Measurements from ENCODE around the gene ANKRD37. TPM values are rescaled to one million over a fixed set of nuclear protein-coding genes. Genes with fewer than 3 reads are reported as not detected.

The ANKRD37 gene
- total and polyA plus RNA-seq, 9 donors, result 6.3 to 72.8 (median 16.2) TPM

GRCh38 chr4:185435466-185435865 lies 38.8 kb downstream of the ANKRD37 start:
- no peaks in the 10 kb centered on the region for H3K36me3 ChIP-seq
- no peak for DNase-seq
- no peak overlapping the region for H3K27ac ChIP-seq
- no peaks in the 10 kb centered on the region for H3K4me1 ChIP-seq (ENCODE audit: insufficient read depth)
- H3K4me3 ChIP-seq, result no peak overlapping the region
- no peaks in the 10 kb centered on the region for H3K27me3 ChIP-seq
- TF ChIP-seq EP300 (IDR thresholded peaks at IDR 0.05) (no peak), CTCF (IDR thresholded peaks at IDR 0.05) (no peak), POLR2A (IDR thresholded peaks at IDR 0.05) (no peak)
- intact Hi-C loops (cut with DNase I), result no loop called here
- no peaks in the 10 kb centered on the region for H3K9me3 ChIP-seq

- Histone ChIP-seq H3K27ac (no peak overlapping the region), H3K9me3 (no peaks in the 10 kb centered on the region), H3K27me3 (no peaks in the 10 kb centered on the region), H3K4me1 (ENCODE audit: insufficient read depth) (no peaks in the 10 kb centered on the region), H3K36me3 (no peaks in the 10 kb centered on the region), H3K4me3 (no peak overlapping the region)
- intact Hi-C loops (cut with DNase I), result no loop called here
- no peak for DNase-seq
- TF ChIP-seq POLR2A (IDR thresholded peaks at IDR 0.05) (no peak), CTCF (IDR thresholded peaks at IDR 0.05) (no peak), EP300 (IDR thresholded peaks at IDR 0.05) (no peak)
Observed at GRCh38 chr4:185437809-185438208, 41.2 kb downstream of the ANKRD37 start.

- Histone ChIP-seq H3K27me3 (no peaks in the 10 kb centered on the region), H3K27ac (no peak overlapping the region), H3K9me3 (no peaks in the 10 kb centered on the region), H3K36me3 (no peaks in the 10 kb centered on the region), H3K4me3 (no peak overlapping the region), H3K4me1 (ENCODE audit: insufficient read depth) (no peaks in the 10 kb centered on the region)
- TF ChIP-seq CTCF (IDR thresholded peaks at IDR 0.05), result no peak
- TF ChIP-seq EP300 (IDR thresholded peaks at IDR 0.05), result no peak
- intact Hi-C loops (cut with DNase I), result no loop called here
- WGBS, 3 donors, result 94 to 95% (median 95%) methylated on average over 2 of the region's 2 CpGs
- DNase-seq, result no peak
Observed at GRCh38 chr4:185441479-185441878, 44.8 kb downstream of the ANKRD37 start.

GRCh38 chr4:185445209-185445608 lies 48.6 kb downstream of the ANKRD37 start:
- no peak overlapping the region for H3K4me3 ChIP-seq
- 93 to 99% (median 97%) methylated on average over 2 of the region's 2 CpGs for WGBS, 3 donors
- no peaks in the 10 kb centered on the region for H3K4me1 ChIP-seq (ENCODE audit: insufficient read depth)
- H3K27ac ChIP-seq, result no peak overlapping the region
- H3K9me3 ChIP-seq, result no peaks in the 10 kb centered on the region
- intact Hi-C loops (cut with DNase I), result no loop called here
- no peaks in the 10 kb centered on the region for H3K27me3 ChIP-seq
- no peaks in the 10 kb centered on the region for H3K36me3 ChIP-seq
- DNase-seq, result no peak
- no peak for TF ChIP-seq POLR2A (IDR thresholded peaks at IDR 0.05)
- TF ChIP-seq CTCF (IDR thresholded peaks at IDR 0.05), result no peak
- no peak for TF ChIP-seq EP300 (IDR thresholded peaks at IDR 0.05)

Small RNA genes lying within 50 kb of the gene (small RNA-seq; reads per million reads assigned to genes)
- not detected for gene RF00019

Other genes starting within 250 kb of the ANKRD37 start
- 10 to 100 TPM; 28.8 to 57.6 (median 46.7) TPM for gene CFAP97, start 192.8 kb upstream of the ANKRD37 start, total RNA-seq
- 10 to 100 TPM; 14.1 to 29.5 TPM for gene CFAP97, start 192.8 kb upstream of the ANKRD37 start, polyA plus RNA-seq
- gene SNX25, start 187.2 kb upstream of the ANKRD37 start, total RNA-seq, result 10 to 100 TPM; 14.1 to 28.4 (median 19.8) TPM
- 10 to 100 TPM in 1 of 2 donors, 1 to 10 TPM in 1; 7.9 to 11.6 TPM for gene SNX25, start 187.2 kb upstream of the ANKRD37 start, polyA plus RNA-seq
- 1 to 10 TPM; 2.0 to 5.9 (median 3.7) TPM for gene LRP2BP, start 917 bp upstream of the ANKRD37 start, total RNA-seq
- 1 to 10 TPM in 1 of 2 donors, under 1 TPM in 1; 0.77 to 1.6 TPM for gene LRP2BP, start 917 bp upstream of the ANKRD37 start, polyA plus RNA-seq
- gene UFSP2, start 29.1 kb downstream of the ANKRD37 start, total RNA-seq, result 10 to 100 TPM; 33.4 to 69.3 (median 51.3) TPM
- 10 to 100 TPM; 37.0 to 67.9 TPM for gene UFSP2, start 29.1 kb downstream of the ANKRD37 start, polyA plus RNA-seq
- 1 to 10 TPM; 2.8 to 6.4 (median 3.3) TPM for gene CCDC110, start 74.9 kb downstream of the ANKRD37 start, total RNA-seq
- 1 to 10 TPM; 1.8 to 2.7 TPM for gene CCDC110, start 74.9 kb downstream of the ANKRD37 start, polyA plus RNA-seq
- gene PDLIM3, start 138.7 kb downstream of the ANKRD37 start, total RNA-seq, result 100 to 1,000 TPM in 3 of 7 donors, 10 to 100 TPM in 4; 40.9 to 220 (median 78.7) TPM
- 100 to 1,000 TPM in 1 of 2 donors, 10 to 100 TPM in 1; 49.5 to 146 TPM for gene PDLIM3, start 138.7 kb downstream of the ANKRD37 start, polyA plus RNA-seq

All from ovary (tissue), 9 donors.